GM19397 (cell line): ENCODE data around the gene EPHB3.

ENCODE experiments used
- ATAC-seq: cut with Tn5 transposase; IDR thresholded peaks from one replicate; pipeline ENCODE4 v1.9.1; 2021; ENCODE audit warnings: mild to moderate bottlenecking, moderate library complexity; ENCODE audit not compliant: unreplicated experiment

The EPHB3 gene

GRCh38 chr3:184543256-184543655 is 18.3 kb upstream of the EPHB3 start:
- ATAC-seq, result no peak

DNA sequence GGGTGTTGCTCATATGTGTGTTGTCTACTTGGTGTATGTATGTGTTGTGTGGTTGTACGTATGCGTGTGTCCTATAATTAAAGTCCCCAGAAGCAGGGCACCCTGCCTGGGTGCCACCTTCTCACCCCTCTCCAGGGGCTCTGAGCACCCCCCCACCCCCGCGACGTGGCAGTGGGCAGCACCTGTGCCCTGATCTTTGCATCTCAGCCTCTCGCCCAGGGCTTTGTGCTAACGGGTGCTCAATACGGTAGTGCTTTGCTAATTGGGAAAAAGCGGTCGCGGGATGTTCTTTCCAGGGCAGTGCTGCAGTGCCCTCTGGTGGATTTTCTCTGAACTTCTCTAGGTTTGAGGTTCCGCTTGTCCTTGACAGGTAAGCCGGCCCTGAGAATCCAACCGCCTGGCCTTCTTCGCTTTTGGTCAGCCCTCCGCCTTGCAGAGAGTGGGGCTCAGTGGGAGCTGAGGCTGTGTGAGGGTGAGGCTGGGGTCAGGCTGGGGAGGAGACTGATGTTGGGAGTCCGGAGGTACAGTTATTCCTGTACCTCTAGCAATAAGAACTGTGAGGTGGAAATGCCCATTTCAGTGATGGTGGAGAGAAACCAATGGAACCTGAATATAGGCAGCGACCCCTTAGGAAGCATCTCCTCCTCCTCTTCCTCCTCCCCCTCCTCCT is 17.6 kb upstream of the EPHB3 start:
- ATAC-seq, result no peak

DNA sequence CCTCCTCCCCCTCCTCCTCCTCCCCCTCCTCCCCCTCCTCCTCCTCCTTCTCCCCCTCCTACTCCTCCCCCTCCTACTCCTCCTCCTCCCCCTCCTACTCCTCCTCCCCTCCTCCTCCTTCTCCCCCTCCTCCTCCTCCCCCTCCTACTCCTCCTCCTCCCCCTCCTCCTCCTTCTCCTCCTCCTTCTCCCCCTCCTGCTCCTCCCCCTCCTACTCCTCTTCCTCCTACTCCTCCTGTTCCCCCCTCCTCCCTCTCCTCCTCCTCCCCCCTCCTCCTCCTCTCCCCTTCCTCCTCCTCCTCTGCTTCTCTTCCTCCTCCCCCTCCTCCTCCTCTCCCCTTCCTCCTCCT is 17.1 kb upstream of the EPHB3 start:
- ATAC-seq, result no peak

GRCh38 chr3:184545769-184546168 is 15.8 kb upstream of the EPHB3 start:
- ATAC-seq, result no peak

- ATAC-seq, result no peak
These were observed 15.3 kb upstream of the EPHB3 start for GRCh38 chr3:184546252-184546651.

- no peak for ATAC-seq
These were observed 11.6 kb upstream of the EPHB3 start for GRCh38 chr3:184549796-184550577.

DNA sequence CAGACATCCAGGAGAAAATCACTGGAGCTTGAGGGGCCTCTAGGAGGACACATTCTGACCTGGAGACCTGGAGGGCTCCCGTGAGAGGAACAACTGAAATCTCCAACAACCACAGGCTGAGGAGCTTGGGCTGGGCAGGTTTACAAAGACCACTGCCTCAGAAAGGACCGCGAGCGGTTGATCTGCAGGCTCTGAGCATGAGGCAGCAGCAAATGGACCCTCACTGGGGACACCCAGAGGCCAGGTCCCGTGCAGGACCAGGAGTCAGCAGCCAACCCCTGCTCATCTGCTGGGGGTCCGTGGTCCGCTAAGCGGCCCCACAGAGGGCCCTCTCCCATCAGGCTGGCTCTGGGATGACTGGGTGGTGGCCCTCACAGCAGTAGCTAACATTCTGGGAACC is 10.5 kb upstream of the EPHB3 start:
- no peak for ATAC-seq

GRCh38 chr3:184551614-184552256 is 9.8 kb upstream of the EPHB3 start:
- ATAC-seq, result no peak

DNA sequence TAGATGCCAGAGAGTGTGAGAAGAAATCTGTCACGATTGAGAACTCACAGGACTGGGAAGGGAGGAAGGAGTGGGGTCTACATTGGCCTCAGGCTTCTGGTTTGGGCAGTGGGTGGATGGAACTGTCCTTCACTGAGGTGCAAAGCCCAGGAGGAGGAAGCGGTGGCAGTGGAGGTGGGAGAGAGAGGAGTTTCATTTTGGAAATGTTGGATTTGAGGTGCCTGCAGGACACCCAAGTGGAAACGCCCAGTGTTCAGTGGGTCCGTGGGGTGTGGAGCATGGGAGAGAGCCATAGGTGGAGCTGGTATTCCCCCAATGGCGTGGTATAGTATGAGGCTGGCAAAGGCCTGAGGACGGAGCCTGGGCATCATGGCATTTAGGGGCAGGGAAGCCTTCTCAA is 9.3 kb upstream of the EPHB3 start:
- no peak for ATAC-seq

DNA sequence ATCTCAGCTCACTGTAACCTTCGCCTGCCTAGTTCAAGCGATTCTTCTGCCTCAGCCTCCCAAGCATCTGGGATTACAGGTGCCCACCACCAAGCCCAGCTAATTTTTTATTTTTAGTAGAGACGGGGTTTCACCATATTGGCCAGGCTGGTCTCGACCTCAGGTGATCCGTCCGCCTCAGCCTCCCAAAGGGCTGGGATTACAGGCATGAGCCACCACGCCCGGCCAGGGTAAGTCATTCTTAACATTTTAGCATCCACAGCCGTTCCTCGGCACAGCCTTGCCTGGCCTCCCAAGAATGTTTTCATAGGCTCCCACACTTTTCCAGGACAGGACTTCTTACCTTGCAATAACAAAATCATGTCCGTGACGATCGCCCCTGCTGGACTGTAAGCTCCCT is 8.7 kb upstream of the EPHB3 start:
- no peak for ATAC-seq

DNA sequence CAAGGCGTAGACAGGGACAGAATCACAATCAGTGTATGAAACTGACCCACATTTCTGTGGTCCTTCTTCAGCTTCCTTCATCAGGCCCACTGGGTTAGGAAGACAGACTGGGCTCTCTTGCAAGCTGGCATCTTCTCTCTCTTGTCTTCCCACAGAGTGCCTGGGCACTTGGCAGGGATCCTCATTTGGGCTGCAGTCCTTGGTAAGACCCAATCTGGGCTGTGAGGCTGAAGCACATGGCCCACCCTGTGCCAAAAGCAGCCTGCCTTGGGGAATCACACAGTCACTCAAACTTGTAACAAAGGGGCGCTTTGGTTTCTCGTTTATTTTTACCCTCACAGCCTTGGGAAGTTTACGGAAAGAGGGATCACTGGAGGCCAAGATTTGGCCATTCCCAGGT is 8.2 kb upstream of the EPHB3 start:
- no peak for ATAC-seq

DNA sequence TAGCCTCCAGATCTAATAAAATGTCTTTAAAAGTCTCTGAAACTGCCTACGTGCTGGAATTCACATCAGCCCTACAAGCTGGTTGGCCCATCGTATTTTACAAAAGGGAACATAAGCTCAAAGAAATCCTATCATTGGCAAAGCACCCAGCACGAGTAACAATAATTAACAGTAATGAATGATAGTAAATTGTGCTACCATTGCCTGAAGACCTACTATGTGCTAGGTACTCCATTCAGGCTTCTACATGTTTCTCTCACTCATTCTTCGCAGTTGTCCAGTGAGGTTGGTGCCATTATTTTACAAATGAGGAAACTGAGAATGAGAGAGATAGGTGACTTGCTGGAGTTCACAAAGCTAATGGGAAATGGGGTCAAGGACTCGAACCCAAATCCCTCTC is 7.1 kb upstream of the EPHB3 start:
- no peak for ATAC-seq

- ATAC-seq, result no peak
These were observed 4.8 kb upstream of the EPHB3 start for GRCh38 chr3:184556582-184557347.

GRCh38 chr3:184557348-184557950 is 4.1 kb upstream of the EPHB3 start:
- ATAC-seq, result no peak

DNA sequence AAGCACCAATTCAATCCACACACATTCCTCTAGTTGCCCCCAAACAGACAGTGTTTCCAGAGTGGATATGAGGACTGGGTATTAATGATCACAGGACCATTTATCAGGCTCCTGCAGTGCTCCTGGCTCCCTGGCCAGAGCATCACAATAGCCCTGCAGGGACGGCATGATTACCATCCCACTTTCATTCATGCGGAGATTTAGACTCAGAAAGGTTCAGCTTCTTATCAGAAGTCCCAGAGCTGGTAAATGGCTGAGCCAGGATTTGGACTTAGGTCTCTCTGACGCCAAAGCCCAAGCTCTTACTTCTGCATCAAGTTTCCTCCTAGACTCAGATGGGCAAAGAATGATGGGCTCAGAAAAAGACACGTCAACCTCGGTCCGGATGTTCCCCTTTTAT is 2.9 kb upstream of the EPHB3 start:
- ATAC-seq, result no peak

DNA sequence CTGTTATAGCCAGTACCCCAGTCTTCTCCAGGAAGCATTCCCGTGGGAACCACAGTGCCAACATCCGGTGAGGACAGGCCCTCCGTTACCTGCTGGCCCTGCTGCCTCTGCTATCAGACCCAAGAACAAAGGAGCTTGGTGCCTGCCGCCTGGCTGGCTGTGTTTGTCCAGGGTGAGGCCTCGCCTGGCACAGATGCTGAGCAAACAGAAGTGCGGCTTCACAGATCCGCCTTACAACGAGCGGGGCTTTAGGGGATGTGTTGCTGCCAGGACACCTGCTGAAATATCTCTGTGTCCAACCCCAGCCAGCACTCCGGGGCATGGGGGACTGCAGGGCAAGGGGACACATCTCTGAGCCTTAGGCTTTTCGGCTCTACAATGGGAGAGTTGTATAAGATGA is 2.2 kb upstream of the EPHB3 start:
- no peak for ATAC-seq

GRCh38 chr3:184560531-184560930 is 1.1 kb upstream of the EPHB3 start:
- no peak for ATAC-seq

- no peak for ATAC-seq
These were observed 610 bp downstream of the EPHB3 start for GRCh38 chr3:184561913-184562877.

DNA sequence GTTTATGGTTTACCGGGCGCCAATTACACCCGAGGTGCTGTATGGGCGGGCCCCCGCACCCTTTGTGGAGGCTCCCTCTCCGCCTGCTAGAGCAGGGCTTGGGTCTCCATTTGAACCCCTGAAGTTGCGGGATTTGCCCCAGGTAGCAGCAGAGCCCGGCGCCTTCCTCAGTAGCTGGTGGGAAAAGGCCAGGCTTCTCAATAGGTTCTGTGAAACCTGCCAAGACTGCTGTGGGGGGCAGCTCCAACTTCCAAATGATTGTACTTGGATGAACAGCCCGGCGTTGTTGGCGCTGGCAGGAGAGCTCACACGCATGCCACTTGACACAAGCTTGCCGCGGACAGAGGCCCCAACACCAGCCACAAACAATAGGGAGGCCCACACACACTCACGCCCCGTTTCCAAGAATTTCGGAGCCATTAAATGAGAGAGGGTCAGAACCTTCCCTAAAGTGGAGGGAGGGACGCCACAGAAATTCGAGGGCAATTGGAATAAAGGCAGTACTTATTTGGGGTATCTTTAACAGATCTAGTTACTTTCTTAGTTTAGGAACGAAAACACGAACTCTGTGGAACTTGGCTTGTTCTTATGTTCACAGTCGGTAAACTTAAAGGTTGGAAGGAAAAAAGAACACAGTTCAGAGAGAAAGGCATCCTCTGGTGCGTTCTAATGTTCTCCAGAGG is 1.4 kb downstream of the EPHB3 start:
- no peak for ATAC-seq
